HG02840 (cell line): ENCODE results near the gene CSTPP1.
"Not testable (repeated sequence)": the region's sequence is repeated elsewhere in the genome, so short reads cannot be mapped to it uniquely, and the experiment has no call there.

Experiments used
- ATAC-seq: cut with Tn5 transposase; IDR thresholded peaks from one replicate; pipeline ENCODE4 v1.9.1; 2021; ENCODE audit warnings: mild to moderate bottlenecking, moderate library complexity, moderate number of reproducible peaks; ENCODE audit not compliant: unreplicated experiment, low FRiP score

CSTPP1 gene

DNA sequence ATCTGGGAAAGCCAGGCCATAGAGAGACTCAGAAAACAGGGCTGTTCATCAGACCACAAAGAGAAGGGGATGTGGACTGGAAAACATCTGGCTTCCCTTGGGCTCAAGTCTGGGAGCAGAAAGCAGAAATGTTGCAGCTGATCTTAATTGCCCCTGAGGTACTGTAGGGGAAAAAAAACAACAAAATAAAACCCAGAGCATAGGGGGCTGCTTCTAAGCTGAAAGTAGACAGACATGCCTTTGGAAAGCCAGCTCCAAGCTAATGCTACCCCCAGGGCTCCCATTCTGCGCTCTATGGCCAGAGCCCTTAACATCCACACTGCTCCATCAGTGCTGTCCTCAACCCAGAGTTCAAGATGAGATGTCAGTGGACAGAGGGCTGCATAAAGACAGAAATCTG lies 251.7 kb downstream of the CSTPP1 start:
- ATAC-seq = no peak

GRCh38 chr11:47189100-47189834 lies 252.7 kb downstream of the CSTPP1 start:
- no peak for ATAC-seq

DNA sequence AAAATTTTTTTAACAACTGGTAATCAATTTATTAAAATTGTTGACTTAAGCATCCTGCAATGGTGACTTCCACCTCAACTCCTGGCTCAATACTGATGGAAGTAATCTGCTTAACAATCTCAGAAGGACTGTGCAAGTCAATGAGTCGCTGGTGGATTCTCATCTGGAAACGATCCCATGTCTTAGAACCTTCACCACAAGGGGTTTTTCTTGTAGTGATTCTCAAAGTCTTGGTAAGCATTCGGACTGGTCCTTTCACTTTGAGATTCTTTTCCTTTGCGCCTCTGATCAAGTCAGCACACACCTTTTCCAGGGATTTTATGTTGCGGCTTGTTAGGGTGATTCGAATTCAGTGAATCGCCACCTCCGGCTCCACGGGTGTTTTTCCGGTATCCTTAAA lies 254.6 kb downstream of the CSTPP1 start:
- ATAC-seq = not testable (repeated sequence)

DNA sequence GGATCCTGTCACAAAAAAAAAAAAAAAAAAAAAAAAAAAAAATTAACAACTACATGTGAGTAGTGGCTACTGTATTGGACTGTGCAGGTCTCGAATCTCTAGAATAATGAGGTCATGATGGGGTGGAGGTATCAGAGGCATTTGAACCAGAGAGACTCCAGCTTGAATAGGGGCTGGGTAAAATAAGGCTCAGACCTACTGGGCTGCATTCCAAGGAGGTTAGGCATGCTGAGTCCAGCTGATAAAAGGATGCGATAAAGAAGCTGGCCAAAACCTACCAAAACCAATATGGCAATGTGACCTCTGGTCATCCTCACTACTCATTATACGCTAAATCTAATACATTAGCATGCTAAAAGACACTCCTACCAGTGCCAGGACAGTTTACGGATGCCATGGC lies 255.6 kb downstream of the CSTPP1 start:
- no peak for ATAC-seq

GRCh38 chr11:47198161-47198560 lies 261.6 kb downstream of the CSTPP1 start:
- ATAC-seq = not testable (repeated sequence)

DNA sequence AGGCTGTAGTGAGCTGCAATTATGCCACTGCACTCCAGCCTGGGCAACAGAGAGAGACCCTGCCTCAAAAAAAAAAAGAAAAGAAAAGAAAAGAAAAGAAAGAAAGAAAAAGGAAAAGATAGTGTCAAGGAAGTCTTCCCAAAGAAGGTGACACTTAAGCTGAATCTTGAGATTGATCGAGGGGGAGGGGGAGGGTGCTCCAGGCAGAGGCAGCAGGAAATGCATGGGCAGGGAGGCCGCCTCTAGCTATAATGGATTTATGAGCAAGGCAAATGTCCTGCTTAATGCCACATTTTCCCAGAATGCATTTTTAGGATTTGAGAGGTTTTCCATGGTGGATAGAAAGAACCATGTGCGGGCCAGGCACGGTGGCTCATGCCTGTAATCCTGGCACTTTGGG lies 264.5 kb downstream of the CSTPP1 start:
- no peak for ATAC-seq

- ATAC-seq = no peak
Observed at GRCh38 chr11:47202576-47202975, 266.0 kb downstream of the CSTPP1 start.

DNA sequence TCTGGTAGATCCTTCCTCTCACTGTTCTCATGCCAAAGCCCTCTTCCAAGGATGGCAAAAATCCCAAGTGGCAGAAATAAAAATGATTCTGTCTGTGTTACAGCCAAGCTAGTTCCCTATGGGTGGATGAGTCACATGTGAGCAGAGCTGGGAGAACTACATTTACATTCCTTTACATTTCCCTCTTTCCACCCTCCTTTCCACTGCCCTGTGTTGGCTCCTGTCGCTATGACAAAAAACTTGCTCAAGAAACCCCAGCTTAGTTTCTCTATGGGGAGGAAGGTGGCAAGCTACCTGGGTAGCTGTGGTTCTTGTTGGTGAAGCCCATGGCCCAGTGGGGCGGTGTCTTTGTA lies 268.1 kb downstream of the CSTPP1 start:
- no peak for ATAC-seq

- not testable (repeated sequence) for ATAC-seq
Observed at GRCh38 chr11:47206577-47206976, 270.0 kb downstream of the CSTPP1 start.

GRCh38 chr11:47207459-47207858 lies 270.9 kb downstream of the CSTPP1 start:
- ATAC-seq = no peak

DNA sequence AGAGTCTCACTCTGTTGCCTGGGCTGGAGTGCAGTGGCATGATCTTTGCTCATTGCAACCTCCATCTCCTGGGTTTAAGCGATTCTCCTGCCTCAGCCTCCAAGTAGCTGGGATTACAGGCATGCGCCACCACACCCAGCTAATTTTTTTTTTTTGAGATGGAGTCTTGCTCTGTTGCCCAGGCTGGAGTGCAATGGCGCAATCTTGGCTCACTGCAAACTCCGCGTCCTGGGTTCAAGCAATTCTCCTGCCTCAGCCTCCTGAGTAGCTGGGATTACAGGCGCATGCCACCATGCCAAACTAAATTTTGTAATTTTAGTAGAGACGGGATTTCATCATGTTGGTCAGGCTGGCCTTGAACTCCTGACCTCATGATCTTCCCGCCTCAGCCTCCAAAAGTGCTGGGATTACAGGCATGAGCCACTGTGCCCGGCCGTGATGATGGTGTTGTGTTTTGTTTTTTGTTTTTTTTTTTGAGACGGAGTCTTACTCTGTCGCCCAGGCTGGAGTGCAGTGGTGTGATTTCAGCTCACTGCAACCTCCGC lies 271.5 kb downstream of the CSTPP1 start:
- not testable (repeated sequence) for ATAC-seq

DNA sequence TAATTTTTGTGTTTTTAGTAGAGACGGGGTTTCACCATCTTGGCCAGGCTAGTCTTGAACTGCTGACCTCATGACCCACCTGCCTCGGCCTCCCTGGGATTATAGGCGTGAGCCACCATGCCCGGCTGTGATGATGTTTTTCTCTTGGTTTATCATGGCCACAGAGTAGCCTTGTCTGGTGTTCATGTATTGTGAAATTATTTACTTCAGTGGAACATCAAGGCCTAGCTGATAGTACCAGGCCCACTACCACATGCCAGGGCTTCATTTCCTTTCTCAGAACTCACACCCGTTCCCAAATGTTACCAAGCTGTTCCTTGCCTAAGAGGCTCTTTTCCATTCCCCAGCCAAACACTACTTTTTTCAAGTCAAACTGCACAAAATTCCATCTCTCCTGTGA lies 272.1 kb downstream of the CSTPP1 start:
- ATAC-seq = no peak
